Measurements from ENCODE around the gene RFPL3.

Gene RFPL3

DNA sequence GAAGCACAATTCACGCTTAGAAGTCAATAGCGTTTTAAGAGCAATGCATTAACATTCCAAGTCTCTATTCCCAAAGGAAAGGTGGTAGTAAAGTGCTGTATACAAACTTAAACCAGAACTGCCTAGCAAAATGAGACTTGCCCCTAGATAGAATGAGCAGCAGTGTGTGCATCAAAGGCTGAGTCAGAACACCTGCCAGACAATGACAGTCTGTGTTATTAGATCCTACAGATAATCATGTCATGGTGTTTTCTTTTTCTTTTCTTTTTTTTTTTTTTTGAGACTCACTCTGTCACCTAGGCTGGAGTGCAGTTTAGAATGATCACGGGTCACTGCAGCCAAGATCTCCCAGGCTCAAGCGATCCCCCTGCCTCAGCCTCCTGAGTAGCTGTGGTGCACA is 52.8 kb downstream of the RFPL3 start:
- no peak for DNase-seq (ENCODE audit: low read depth)
- no peak overlapping the region for H3K4me3 ChIP-seq (ENCODE audit: low read length)
- TF ChIP-seq, protein P1, sequence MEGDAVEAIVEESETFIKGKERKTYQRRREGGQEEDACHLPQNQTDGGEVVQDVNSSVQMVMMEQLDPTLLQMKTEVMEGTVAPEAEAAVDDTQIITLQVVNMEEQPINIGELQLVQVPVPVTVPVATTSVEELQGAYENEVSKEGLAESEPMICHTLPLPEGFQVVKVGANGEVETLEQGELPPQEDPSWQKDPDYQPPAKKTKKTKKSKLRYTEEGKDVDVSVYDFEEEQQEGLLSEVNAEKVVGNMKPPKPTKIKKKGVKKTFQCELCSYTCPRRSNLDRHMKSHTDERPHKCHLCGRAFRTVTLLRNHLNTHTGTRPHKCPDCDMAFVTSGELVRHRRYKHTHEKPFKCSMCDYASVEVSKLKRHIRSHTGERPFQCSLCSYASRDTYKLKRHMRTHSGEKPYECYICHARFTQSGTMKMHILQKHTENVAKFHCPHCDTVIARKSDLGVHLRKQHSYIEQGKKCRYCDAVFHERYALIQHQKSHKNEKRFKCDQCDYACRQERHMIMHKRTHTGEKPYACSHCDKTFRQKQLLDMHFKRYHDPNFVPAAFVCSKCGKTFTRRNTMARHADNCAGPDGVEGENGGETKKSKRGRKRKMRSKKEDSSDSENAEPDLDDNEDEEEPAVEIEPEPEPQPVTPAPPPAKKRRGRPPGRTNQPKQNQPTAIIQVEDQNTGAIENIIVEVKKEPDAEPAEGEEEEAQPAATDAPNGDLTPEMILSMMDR (conservative IDR thresholded peaks at IDR 0.05; ENCODE audit: low read depth, low read length), result no peak
